A549 (cell line): ENCODE data around the gene PLCD1.

ENCODE experiments used
- BHLHE40 ChIP-seq: IDR thresholded peaks from 2 replicates; pipeline ENCODE4 v1.6.1; 2012; ENCODE audit warnings: low read depth, low read length, inconsistent platforms
- CBX2 ChIP-seq: fragments of 200-600 bp; sonication (generic); IDR thresholded peaks from 2 replicates; pipeline ENCODE4 v1.6.1; 2016; ENCODE audit warnings: low read depth, mild to moderate bottlenecking, borderline replicate concordance
- CEBPB ChIP-seq, 2 experiments: fragments of >200 bp in 1 of 2; sonication (Bioruptor Twin) in 1 of 2; formaldehyde crosslinking in 1 of 2; IDR thresholded peaks; 2 replicates each; pipeline ENCODE4 v1.6.1; 2012 to 2016
- CHD4 ChIP-seq: fragments of 200-600 bp; sonication (generic); IDR thresholded peaks from 2 replicates; pipeline ENCODE4 v1.6.1; 2016; ENCODE audit warnings: antibody characterized with exemption, mild to moderate bottlenecking, borderline replicate concordance
- CTCF ChIP-seq: fragments of >200 bp; sonication (Bioruptor Twin); formaldehyde crosslinking; IDR thresholded peaks from 3 replicates; pipeline ENCODE4 v1.5.1; 2016
- EP300 ChIP-seq, 2 experiments: fragments of >200 bp; sonication (Bioruptor Twin); formaldehyde crosslinking; IDR thresholded peaks; 2 replicates in 1 of 2; 3 replicates in 1 of 2; pipeline ENCODE4 v1.6.1; 2016 to 2017
- HES2 ChIP-seq: fragments of >200 bp; sonication (Bioruptor Twin); formaldehyde crosslinking; IDR thresholded peaks from 2 replicates; pipeline ENCODE4 v1.6.1; 2016
- KDM1A ChIP-seq: fragments of 200-600 bp; sonication (generic); IDR thresholded peaks from 2 replicates; pipeline ENCODE4 v1.6.1; 2016; ENCODE audit warnings: low read depth, mild to moderate bottlenecking
- POLR2A ChIP-seq: IDR thresholded peaks from 2 replicates; pipeline ENCODE4 v1.6.1; 2012; ENCODE audit warnings: mild to moderate bottlenecking, low read length
- RAD21 ChIP-seq, 2 experiments: fragments of >200 bp in 1 of 2; sonication (Bioruptor Twin) in 1 of 2; formaldehyde crosslinking in 1 of 2; IDR thresholded peaks in 1 of 2; conservative IDR thresholded peaks in 1 of 2; 2 replicates in 1 of 2; 3 replicates in 1 of 2; pipeline ENCODE4 v1.6.1; 2012 to 2018; ENCODE audit warnings: inconsistent platforms in 1 of 2
- RNF2 ChIP-seq: fragments of 200-600 bp; sonication (generic); IDR thresholded peaks from 2 replicates; pipeline ENCODE4 v1.6.1; 2016; ENCODE audit warnings: low read depth, mild to moderate bottlenecking, antibody characterized with exemption, moderate library complexity, borderline replicate concordance

GRCh38 chr3:38054499-38055001, 25.1 kb upstream of the PLCD1 start:
- TF ChIP-seq CHD4 (no peak), CTCF (no peak), RAD21 (conservative IDR thresholded peaks at IDR 0.05 in 1 of 2, IDR thresholded peaks at IDR 0.05 in 1 of 2) (no peak), CBX2 (no peak), EP300 (IDR thresholded peaks at IDR 0.05) (no peak), HES2 (no peak), BHLHE40 (no peak), CEBPB (IDR thresholded peaks at IDR 0.05) (no peak), RNF2 (no peak), KDM1A (no peak), POLR2A (no peak)
